ENCODE data around the gene SLX9. TPM values are rescaled to one million over a fixed set of nuclear protein-coding genes. Genes with fewer than 3 reads are reported as not detected.
A peak's percentile ranks its signal among the peaks of the same experiment; 100 is the strongest.

Gene SLX9
- total RNA-seq, 4 donors from 2014 or later, result 20.8 to 59.3 (median 27.6) TPM

DNA sequence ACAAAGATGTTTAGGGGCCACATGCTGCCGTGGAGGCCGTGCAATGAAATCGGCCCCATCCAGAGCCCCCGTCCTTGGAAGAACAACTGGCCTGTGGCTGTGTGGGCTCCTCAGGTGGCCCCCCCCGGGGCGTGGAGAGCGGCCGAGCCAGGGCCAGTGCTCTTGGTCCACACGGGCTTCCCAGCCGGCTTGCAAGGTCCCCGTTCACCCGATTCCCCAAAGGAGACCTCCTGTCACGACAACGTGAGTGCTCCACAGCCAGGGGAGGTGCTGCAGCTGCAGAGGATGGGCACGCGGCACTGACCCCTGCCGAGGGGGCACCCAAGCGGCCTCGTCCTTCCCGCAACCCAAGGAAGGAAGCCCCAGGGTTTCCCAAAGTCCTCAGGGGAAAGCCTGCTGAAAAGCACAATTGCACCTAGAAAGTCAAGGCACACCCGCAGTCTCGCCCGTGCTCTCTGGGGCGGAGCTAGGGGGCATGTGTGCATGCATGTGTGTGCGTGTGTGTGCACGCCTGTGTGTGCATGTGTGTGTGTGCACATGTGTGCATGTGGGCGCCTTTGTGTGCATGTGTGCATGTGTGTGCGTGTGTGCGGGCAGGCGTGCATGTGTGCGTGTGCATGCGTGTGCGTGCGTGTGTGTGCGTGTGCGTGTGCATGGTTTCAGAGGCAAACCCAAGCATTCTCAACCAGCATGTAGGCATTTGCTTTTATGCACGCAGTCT, 48.2 kb downstream of the SLX9 start:
- Histone ChIP-seq H3K9me3 (no peaks in the 10 kb centered on the region), H3K27me3 (no peaks in the 10 kb centered on the region), H3K4me1 (peaks cover 29 to 90% (median 82%) of the 10 kb centered on the region in 4 donors), H3K27ac (replicated peaks in 1 of 4) (peak overlapping the region; percentile 13 to 95 (median 88)), H3K36me3 (no peaks in the 10 kb centered on the region), H3K4me3 (no peak overlapping the region)
- WGBS, result 86% methylated on average over 23 of the region's 37 CpGs
- intact Hi-C loops (cut with DNase I), result no loop called here
- DNase-seq (ENCODE audit: extremely low spot score), result no peak
- TF ChIP-seq POLR2AphosphoS5 (IDR thresholded peaks at IDR 0.05) (peak in 1 of 2 donors; percentile 36), POLR2A (IDR thresholded peaks at IDR 0.05; ENCODE audit: low read depth) (no peak)

DNA sequence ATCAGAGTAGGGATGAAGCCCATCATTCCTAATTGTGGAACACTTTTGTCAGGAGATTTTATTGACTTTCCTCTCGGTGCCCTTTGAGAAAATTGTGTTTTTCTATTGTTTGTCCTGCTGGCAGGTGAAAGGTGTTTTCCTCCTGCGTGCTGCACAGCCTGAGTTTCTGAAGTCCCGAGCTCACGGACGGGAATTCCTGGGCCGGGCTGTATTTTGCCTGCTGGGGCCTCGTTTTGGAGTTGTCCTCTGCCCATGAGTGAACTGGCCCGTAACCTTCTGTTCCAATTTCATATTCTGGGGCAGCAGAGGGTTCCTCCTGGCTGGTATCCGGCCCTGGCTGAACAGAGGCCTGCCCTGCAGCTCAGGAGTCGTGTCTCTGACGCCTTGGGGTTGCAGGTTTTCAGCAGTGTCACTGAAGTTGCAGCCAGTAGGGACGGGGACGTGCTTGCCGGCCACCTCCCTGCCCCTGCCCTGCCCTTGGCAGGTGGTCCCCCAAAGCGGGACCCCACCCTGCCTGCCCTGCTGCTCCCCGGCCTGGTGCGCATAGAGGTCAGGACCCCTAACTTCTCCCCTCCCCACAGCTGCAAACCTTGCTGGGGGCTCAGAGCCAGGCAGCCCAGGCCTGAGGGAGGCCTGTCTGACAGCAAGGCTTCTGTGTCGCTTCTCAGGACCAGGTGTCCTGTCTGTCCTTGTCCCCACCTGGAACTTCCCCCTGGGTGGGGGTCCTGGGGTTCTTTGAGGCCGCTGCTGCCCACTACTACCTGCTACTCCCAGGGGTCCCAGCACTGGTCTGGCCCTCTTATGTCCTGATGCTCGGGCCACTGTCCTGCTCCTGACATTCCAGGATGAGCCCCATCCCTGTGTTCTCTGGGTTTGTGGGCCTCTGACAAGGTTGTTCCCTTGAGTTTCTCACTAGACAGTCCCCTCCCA, 49.0 kb downstream of the SLX9 start:
- H3K4me3 ChIP-seq, result no peak overlapping the region
- peaks cover 36 to 97% (median 91%) of the 10 kb centered on the region in 4 donors for H3K4me1 ChIP-seq
- no peaks in the 10 kb centered on the region for H3K36me3 ChIP-seq
- 74% methylated on average over 15 of the region's 20 CpGs for WGBS
- peak overlapping the region; percentile 83 to 95 (median 92) for H3K27ac ChIP-seq (replicated peaks in 1 of 4)
- DNase-seq (ENCODE audit: extremely low spot score), result no peak
- intact Hi-C loops (cut with DNase I), result no loop called here
- no peaks in the 10 kb centered on the region for H3K9me3 ChIP-seq
- no peak for TF ChIP-seq EP300 (IDR thresholded peaks at IDR 0.05)
- TF ChIP-seq, protein P1, sequence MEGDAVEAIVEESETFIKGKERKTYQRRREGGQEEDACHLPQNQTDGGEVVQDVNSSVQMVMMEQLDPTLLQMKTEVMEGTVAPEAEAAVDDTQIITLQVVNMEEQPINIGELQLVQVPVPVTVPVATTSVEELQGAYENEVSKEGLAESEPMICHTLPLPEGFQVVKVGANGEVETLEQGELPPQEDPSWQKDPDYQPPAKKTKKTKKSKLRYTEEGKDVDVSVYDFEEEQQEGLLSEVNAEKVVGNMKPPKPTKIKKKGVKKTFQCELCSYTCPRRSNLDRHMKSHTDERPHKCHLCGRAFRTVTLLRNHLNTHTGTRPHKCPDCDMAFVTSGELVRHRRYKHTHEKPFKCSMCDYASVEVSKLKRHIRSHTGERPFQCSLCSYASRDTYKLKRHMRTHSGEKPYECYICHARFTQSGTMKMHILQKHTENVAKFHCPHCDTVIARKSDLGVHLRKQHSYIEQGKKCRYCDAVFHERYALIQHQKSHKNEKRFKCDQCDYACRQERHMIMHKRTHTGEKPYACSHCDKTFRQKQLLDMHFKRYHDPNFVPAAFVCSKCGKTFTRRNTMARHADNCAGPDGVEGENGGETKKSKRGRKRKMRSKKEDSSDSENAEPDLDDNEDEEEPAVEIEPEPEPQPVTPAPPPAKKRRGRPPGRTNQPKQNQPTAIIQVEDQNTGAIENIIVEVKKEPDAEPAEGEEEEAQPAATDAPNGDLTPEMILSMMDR (IDR thresholded peaks at IDR 0.05), result no peak
- TF ChIP-seq POLR2A (IDR thresholded peaks at IDR 0.05; ENCODE audit: low read depth), result no peak
- TF ChIP-seq POLR2AphosphoS5 (IDR thresholded peaks at IDR 0.05), result no peak
- H3K27me3 ChIP-seq, result no peaks in the 10 kb centered on the region

DNA sequence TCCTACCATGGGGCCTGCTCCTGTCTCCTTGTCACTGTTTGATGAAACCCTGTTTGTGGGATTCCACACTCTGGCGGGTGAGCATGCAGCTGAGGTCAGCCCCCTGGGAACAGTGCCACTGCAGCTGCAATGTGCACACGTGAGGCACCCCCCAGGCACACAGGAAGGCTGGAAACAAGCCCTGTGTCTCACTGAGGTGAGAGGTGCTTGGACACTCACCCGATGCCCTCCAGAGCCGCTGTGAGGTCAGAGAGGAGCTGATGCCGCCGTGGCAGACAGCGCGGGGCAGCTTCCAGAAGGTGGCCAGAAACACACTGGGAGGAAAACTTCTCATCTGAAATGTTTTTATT, 49.7 kb downstream of the SLX9 start:
- H3K27me3 ChIP-seq, result no peaks in the 10 kb centered on the region
- WGBS, result 46% methylated on average over 8 of the region's 8 CpGs
- H3K36me3 ChIP-seq, result no peaks in the 10 kb centered on the region
- intact Hi-C loops (cut with DNase I), result no loop called here
- TF ChIP-seq POLR2A (IDR thresholded peaks at IDR 0.05; ENCODE audit: low read depth), result no peak
- TF ChIP-seq EP300 (IDR thresholded peaks at IDR 0.05), result no peak
- TF ChIP-seq, protein P1 (IDR thresholded peaks at IDR 0.05), result peak in 1 of 3 experiments; percentile 2
- peak; percentile 80 to 82 for TF ChIP-seq POLR2AphosphoS5 (IDR thresholded peaks at IDR 0.05)
- H3K4me3 ChIP-seq, result peak overlapping the region in 2 of 4 donors; percentile 20 to 21
- peak overlapping the region; percentile 83 to 95 (median 92) for H3K27ac ChIP-seq (replicated peaks in 1 of 4)
- no peak for DNase-seq (ENCODE audit: extremely low spot score)
- peaks cover 39 to 100% (median 94%) of the 10 kb centered on the region in 4 donors for H3K4me1 ChIP-seq
- no peaks in the 10 kb centered on the region for H3K9me3 ChIP-seq

DNA sequence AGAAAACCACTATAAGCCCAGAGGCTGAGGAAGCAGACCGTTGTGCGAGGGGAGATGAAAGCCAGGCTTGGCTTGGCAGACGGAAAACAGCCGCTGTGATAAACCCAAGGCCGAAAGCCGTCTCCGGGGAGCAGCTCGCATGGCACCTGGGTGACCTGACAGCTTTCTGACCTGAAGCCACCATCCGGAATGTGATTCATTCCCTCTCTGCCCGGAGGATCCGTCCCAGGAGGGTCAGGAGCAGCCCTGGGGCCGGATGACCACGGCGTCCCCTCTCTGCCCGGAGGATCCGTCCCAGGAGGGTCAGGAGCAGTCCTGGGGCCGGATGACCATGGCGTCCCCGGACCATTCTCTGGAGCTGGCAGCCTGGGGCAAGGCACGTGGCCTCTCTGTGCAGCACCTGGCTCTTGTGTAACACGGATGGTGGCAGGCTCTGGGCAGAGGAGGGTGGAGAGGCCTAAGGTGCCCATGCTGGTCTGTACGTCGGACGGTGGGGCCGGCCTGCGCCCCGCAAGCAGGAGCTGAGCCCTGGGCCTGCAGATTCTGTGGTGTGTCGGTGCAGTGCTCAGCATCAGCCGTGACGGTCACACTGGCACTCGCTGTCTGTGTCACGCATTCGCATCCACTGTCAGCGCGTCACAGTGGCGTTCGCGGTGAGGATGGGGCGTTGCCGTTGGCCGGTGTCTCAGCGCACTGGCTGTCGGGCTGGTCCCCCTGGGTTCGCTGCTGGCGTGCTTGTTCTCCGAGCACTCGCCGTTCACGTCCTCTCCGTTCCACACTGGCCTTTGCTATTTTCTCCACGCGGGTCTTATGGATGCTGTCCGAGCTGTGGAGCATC, 50.3 kb downstream of the SLX9 start:
- intact Hi-C loops (cut with DNase I), result no loop called here
- no peak for DNase-seq (ENCODE audit: extremely low spot score)
- Histone ChIP-seq H3K27ac (replicated peaks in 1 of 4) (peak overlapping the region; percentile 83 to 95 (median 92)), H3K36me3 (no peaks in the 10 kb centered on the region), H3K4me1 (peaks cover 41 to 100% (median 94%) of the 10 kb centered on the region in 4 donors), H3K4me3 (peak overlapping the region in 3 of 4 donors; percentile 18 to 21 (median 20)), H3K27me3 (no peaks in the 10 kb centered on the region), H3K9me3 (no peaks in the 10 kb centered on the region)
- TF ChIP-seq POLR2AphosphoS5 (IDR thresholded peaks at IDR 0.05) (peak in 1 of 2 donors; percentile 27), EP300 (IDR thresholded peaks at IDR 0.05) (no peak), POLR2A (IDR thresholded peaks at IDR 0.05; ENCODE audit: low read depth) (no peak)
- TF ChIP-seq, protein P1 (IDR thresholded peaks at IDR 0.05), result no peak
- 81% methylated on average over 38 of the region's 53 CpGs for WGBS

Data from esophagus muscularis mucosa (tissue), 4 donors.